Omental fat pad (tissue), 4 donors: Measurements from ENCODE around the gene ANKRD65. TPM values are rescaled to one million over a fixed set of nuclear protein-coding genes. Genes with fewer than 3 reads are reported as not detected.
"Not testable (repeated sequence)": the region's sequence is repeated elsewhere in the genome, so short reads cannot be mapped to it uniquely, and the experiment has no call there.

ENCODE experiments used
- ATAC-seq: fragments of 150-250 bp; one replicate; pipeline ENCODE4 v1.9.1; 2016; ENCODE audit warnings: mild to moderate bottlenecking, moderate library complexity; ENCODE audit not compliant: low FRiP score
- DNase-seq: peaks from one replicate; pipeline ENCODE4 v3.0.0-alpha.2; 2019; ENCODE audit warnings: low spot score
- total RNA-seq, 4 donors: library from RNA; depleted of rRNA; stranded (reverse); fragments of >200 nt; gene quantifications; one replicate each; pipeline ENCODE4 v1.1.0, GENCODE V29; 2016
- TF ChIP-seq, protein P1 (sequence below), 3 donors: fragments of 450-650 bp; IDR thresholded peaks; one replicate each; pipeline ENCODE4 v1.5.1; 2016 to 2017; ENCODE audit warnings: antibody characterized with exemption in 3 of 3, mild to moderate bottlenecking in 3 of 3, moderate library complexity in 2 of 3

ANKRD65 gene
- total RNA-seq, 4 donors from 2014 or later = 2.6 to 7.3 (median 3.8) TPM

DNA sequence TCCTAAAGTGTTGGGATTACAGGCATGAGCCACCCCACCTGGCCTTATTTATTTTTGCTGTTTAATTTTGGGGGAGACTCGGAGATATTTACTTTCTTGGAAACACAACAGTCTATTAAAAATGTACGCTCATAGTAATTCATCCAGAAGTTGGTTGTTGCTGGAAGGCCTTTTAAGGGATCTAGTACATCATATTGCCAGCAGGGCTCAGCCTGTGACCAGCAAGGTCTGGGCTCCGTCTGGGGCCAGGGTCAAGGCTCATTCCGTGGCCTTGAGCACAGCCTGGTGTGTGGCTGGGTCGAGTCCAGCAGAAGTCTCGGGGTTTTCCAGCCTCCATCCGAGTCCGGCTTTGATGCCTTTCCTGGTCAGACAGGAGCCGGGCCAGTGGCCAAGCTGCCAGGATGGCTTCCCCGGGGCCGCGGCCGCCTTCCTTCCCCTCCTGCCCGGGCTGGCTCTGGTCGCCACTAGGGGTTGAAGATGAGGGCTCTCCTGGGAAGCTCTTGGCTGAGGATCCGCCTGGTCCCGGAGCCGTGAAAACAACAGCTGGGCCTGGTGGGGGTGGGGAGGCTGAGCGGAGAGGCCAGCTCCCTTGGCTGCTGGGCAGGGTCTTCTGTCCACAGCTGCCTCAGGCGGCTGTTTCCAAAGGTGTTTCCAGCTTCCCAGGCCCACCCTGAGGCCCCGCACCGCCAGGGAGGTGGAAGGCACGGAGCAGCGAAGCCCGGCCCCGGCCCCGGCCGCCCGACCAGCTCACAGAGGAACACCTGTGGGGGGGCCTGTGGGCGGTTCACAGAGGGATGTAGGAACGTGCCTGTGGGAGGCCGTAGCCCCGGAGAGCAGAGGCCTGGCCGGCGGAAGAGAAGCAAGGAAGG, 9.3 kb upstream of the ANKRD65 start:
- no peak for ATAC-seq
- no peak for DNase-seq
- TF ChIP-seq, protein P1, sequence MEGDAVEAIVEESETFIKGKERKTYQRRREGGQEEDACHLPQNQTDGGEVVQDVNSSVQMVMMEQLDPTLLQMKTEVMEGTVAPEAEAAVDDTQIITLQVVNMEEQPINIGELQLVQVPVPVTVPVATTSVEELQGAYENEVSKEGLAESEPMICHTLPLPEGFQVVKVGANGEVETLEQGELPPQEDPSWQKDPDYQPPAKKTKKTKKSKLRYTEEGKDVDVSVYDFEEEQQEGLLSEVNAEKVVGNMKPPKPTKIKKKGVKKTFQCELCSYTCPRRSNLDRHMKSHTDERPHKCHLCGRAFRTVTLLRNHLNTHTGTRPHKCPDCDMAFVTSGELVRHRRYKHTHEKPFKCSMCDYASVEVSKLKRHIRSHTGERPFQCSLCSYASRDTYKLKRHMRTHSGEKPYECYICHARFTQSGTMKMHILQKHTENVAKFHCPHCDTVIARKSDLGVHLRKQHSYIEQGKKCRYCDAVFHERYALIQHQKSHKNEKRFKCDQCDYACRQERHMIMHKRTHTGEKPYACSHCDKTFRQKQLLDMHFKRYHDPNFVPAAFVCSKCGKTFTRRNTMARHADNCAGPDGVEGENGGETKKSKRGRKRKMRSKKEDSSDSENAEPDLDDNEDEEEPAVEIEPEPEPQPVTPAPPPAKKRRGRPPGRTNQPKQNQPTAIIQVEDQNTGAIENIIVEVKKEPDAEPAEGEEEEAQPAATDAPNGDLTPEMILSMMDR (IDR thresholded peaks at IDR 0.05) = no peak

DNA sequence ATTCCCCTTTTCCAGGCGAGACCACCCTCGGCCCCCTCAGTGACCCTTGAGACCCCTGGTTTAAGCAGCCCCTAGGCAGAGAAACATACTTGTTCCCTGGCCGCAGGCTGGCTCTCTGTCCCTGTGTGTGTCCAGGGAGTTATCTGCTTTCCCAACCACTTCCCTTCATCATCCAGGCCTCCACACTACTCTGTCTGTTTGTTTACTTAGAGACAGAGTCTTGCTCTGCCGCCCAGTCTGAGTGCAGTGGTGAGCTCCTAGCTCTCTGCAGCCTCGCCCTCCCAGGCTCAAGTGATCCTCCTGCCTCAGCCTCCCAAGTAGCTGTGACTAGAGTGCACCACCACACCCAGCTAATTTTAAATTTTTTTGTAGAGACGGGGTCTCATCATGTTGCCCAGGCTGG, 8.6 kb upstream of the ANKRD65 start:
- TF ChIP-seq, protein P1 (IDR thresholded peaks at IDR 0.05) = no peak
- no peak for DNase-seq
- no peak for ATAC-seq

DNA sequence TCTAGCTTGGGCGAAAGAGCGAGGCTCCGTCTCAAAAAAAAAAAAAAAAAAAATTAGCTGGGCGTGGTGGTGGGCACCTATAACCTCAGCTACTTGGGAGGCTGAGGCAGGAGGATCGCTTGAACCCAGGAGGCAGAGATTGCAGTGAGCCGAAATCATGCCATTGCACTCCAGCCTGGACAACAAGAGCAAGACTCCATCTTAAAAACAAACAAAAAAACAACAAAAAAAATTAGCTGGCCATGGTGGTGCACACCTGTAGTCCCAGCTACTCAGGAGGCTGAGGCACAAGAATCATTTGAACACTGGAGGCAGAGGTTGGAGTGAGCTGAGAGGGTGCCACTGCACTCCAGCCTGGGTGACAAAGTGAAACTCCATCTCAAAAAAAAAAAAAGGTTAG, 7.9 kb upstream of the ANKRD65 start:
- ATAC-seq, DNase-seq: not testable (repeated sequence)

DNA sequence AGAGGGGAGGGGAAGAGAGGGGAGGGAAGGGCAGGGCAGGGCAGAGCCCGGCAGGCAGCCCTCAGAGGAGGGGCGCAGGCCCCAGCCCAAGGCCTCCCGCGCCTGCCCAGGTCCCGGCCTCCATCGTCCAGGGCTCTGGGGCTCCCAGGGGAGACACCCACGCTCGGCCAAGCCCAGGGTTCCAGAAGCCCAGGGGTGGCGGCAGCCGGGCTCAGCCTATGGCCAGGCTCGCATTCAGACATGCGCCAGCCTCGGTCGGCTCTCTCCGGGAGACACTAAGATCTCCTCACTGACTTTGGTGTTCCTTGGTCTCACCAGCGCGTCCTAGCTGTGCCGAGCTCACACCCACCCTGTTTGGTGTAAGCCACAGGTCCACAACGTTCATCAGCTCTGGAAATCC, 7.1 kb upstream of the ANKRD65 start:
- TF ChIP-seq, protein P1 (IDR thresholded peaks at IDR 0.05) = no peak
- DNase-seq (no peak), ATAC-seq (no peak)

- TF ChIP-seq, protein P1 (IDR thresholded peaks at IDR 0.05) = no peak
- no peak for ATAC-seq
Observed at GRCh38 chr1:1427820-1428148, 6.7 kb upstream of the ANKRD65 start.

DNA sequence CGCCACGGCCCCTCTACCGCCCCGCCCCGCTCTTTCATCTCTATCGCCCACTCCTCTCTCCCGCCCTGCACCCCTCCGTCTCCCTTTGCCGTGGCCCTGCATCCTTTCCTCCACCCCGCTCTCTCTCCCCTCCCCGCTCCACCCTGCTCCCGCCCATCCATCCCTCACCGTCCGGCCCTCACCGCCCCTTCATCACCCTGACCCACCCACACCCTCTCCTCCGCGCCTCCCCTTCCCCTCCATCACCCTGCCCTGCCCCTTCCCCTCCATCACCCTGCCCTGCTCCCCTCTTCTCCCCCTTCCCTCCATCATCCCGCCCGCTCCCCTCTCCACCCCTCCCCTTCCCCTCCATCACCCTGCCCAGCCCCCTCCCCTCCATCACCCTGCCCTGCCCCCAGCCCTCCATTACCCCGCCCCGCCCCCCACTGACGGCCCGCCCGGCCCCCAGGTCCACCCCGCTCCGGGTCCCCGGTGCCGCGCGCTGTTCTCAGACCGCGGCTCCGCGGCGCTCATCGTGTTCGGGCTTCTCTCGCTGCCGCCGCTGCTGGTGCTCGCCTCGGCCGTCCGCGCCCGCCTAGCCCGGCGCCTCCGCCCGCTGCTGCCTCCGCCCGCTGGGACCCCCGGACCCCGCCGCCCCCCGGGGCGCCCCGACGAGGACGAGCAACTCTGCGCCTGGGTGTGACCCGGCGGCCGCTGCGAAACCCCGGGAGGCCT, 6.2 kb upstream of the ANKRD65 start:
- TF ChIP-seq, protein P1 (IDR thresholded peaks at IDR 0.05) = no peak

More at GRCh38 chr1:1427820-1428148, 6.7 kb upstream of the ANKRD65 start:
- DNase-seq = no peak

GRCh38 chr1:1426496-1427105, 5.5 kb upstream of the ANKRD65 start:
- DNase-seq (no peak), ATAC-seq (no peak)
- TF ChIP-seq, protein P1 (IDR thresholded peaks at IDR 0.05) = no peak

More for the DNA sequence above, 6.2 kb upstream of the ANKRD65 start:
- DNase-seq = no peak
- ATAC-seq = no peak
